Measurements from ENCODE around the gene PTPRO.

- TF ChIP-seq CTCF (IDR thresholded peaks at IDR 0.05; ENCODE audit: low read depth, low read length) (no peak), EZH2phosphoT487 (IDR thresholded peaks at IDR 0.05; ENCODE audit: low read depth) (no peak)
Measured at GRCh38 chr12:15545334-15545733, 223.0 kb downstream of the PTPRO start.
